Endothelial cell (in vitro differentiated cells): Measurements from ENCODE around the gene ARMC3. TPM values are rescaled to one million over a fixed set of nuclear protein-coding genes. Genes with fewer than 3 reads are reported as not detected.
"Not testable (repeated sequence)": the region's sequence is repeated elsewhere in the genome, so short reads cannot be mapped to it uniquely, and the experiment has no call there.

ENCODE experiments used
- DNase-seq: peaks from one replicate; pipeline ENCODE4 v3.0.0; 2021; ENCODE audit warnings: low spot score
- H3K27ac Mint-ChIP-seq: one replicate; pipeline ENCODE4 v1.8.0; 2021; ENCODE audit warnings: mixed read lengths, inconsistent platforms; ENCODE audit not compliant: unreplicated experiment
- H3K27me3 Mint-ChIP-seq: one replicate; pipeline ENCODE4 v1.8.0; 2021; ENCODE audit warnings: mild to moderate bottlenecking, moderate library complexity, mixed read lengths, inconsistent platforms; ENCODE audit not compliant: unreplicated experiment
- H3K36me3 Mint-ChIP-seq: one replicate; pipeline ENCODE4 v1.8.0; 2021; ENCODE audit warnings: mild to moderate bottlenecking, low read depth, mixed read lengths, inconsistent platforms; ENCODE audit not compliant: unreplicated experiment
- H3K4me1 Mint-ChIP-seq: one replicate; pipeline ENCODE4 v1.8.0; 2021; ENCODE audit warnings: mild to moderate bottlenecking, mixed read lengths, inconsistent platforms; ENCODE audit not compliant: unreplicated experiment
- H3K4me3 Mint-ChIP-seq: one replicate; pipeline ENCODE4 v1.8.0; 2021; ENCODE audit warnings: mild to moderate bottlenecking, mixed read lengths, inconsistent platforms; ENCODE audit not compliant: unreplicated experiment
- H3K9me3 Mint-ChIP-seq: one replicate; pipeline ENCODE4 v1.8.0; 2021; ENCODE audit warnings: mixed read lengths, inconsistent platforms; ENCODE audit not compliant: unreplicated experiment
- total RNA-seq: library from RNA; stranded (reverse); fragmentation: NEBNext Ultra II Directional; extraction: Animal tissue kit (Norgen Biotek cat#: 25700); gene quantifications from one replicate; pipeline ENCODE4 v1.2.1, GENCODE V29; 2021; ENCODE audit not compliant: unreplicated experiment
- TF ChIP-seq, protein P1 (sequence below): fragments of 200-600 bp; sonication (generic); IDR thresholded peaks from one replicate; pipeline ENCODE4 v1.5.0; 2021; ENCODE audit warnings: antibody characterized with exemption; ENCODE audit not compliant: unreplicated experiment

ARMC3 gene
- total RNA-seq, 1 donor from 2014 or later: 2.1 TPM

DNA sequence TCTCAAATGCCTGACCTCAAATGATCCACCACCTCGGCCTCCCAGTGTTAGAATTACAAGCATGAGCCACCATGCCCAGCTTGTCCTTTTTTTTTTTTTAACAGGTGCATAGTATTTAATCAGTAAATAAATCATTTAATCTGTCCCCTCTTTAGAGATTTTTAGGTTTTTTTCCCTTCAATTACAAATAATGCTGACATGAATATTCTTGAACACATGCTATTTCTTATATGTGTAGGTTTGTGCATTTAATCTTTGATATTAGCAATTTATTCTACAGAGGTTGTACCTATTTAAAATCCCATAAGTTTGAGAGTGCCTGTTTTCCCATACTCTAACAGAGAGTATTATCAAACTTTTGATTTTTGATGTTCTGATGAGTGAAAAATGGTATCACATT is 24.2 kb upstream of the ARMC3 start:
- no peaks in the 10 kb centered on the region for H3K4me1 Mint-ChIP-seq
- TF ChIP-seq, protein P1, sequence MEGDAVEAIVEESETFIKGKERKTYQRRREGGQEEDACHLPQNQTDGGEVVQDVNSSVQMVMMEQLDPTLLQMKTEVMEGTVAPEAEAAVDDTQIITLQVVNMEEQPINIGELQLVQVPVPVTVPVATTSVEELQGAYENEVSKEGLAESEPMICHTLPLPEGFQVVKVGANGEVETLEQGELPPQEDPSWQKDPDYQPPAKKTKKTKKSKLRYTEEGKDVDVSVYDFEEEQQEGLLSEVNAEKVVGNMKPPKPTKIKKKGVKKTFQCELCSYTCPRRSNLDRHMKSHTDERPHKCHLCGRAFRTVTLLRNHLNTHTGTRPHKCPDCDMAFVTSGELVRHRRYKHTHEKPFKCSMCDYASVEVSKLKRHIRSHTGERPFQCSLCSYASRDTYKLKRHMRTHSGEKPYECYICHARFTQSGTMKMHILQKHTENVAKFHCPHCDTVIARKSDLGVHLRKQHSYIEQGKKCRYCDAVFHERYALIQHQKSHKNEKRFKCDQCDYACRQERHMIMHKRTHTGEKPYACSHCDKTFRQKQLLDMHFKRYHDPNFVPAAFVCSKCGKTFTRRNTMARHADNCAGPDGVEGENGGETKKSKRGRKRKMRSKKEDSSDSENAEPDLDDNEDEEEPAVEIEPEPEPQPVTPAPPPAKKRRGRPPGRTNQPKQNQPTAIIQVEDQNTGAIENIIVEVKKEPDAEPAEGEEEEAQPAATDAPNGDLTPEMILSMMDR: no peak

DNA sequence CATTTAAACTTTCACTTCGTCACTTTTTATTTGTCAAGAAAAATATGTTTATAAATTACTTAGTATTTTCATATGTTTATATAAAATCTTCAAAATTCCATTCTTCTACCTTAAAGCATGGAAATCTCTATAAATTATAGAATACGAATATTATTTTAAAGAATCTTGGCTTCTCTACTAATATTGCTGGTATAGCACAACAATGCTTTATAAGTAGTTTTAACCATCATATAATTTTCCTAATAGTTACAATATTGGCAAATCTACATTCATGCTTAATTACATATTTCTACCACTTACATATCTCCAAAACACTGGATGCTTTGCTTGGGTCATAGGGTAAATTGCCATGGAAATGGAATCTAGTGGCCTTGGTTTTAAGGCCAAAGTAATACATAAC is 21.1 kb upstream of the ARMC3 start:
- DNase-seq: no peak
- Mint-ChIP-seq H3K4me3 (no peak overlapping the region), H3K4me1 (no peaks in the 10 kb centered on the region), H3K27ac (no peak overlapping the region), H3K9me3 (no peaks in the 10 kb centered on the region), H3K27me3 (peaks cover 4% of the 10 kb centered on the region), H3K36me3 (peaks cover 19% of the 10 kb centered on the region)
- TF ChIP-seq, protein P1: no peak

More for the DNA sequence above, 24.2 kb upstream of the ARMC3 start:
- Mint-ChIP-seq H3K27ac (no peak overlapping the region), H3K36me3 (peaks cover 8% of the 10 kb centered on the region), H3K9me3 (no peaks in the 10 kb centered on the region), H3K4me3 (no peak overlapping the region), H3K27me3 (peaks cover 2% of the 10 kb centered on the region)
- no peak for DNase-seq

DNA sequence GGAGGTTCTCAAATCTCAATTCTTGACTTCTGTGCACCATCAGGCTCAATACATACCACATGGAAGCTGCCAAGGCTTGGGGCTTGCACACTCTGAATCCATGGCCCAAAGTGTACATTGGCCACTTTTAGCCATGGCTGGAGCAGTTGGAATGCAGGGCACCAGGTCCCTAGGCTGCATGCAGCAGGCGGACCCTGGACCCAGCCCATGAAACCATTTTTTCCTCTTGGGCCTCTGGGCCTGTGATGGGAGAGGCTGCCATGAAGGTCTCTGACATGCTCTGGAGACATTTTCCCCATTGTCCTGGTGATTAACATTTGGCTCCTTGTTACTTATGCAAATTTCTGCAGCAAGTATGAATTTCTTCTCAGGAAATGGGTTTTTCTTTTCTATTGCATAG is 19.0 kb upstream of the ARMC3 start:
- DNase-seq: no peak
- peaks cover 4% of the 10 kb centered on the region for H3K27me3 Mint-ChIP-seq
- no peaks in the 10 kb centered on the region for H3K4me1 Mint-ChIP-seq
- H3K4me3 Mint-ChIP-seq: no peak overlapping the region
- peaks cover 19% of the 10 kb centered on the region for H3K36me3 Mint-ChIP-seq
- no peak overlapping the region for H3K27ac Mint-ChIP-seq
- TF ChIP-seq, protein P1: no peak
- H3K9me3 Mint-ChIP-seq: no peaks in the 10 kb centered on the region

DNA sequence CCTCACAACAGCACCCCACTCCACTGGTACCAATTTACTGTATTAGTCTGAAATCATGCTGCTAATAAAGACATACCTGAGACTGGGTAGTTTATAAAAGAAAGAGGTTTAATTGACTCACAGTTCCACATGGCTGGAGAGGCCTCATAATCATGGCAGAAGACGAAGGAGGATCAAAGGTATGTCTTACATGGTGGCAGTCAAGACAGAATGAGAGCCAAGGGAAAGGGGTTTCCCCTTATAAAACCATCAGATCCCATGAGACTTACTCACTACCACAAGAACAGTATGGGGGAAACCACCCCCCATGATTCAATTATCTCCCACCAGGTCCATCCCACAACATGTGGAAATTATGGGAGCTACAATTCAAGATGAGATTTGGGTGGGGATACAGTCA is 18.2 kb upstream of the ARMC3 start:
- not testable (repeated sequence) for DNase-seq, H3K4me3 Mint-ChIP-seq, H3K27ac Mint-ChIP-seq, H3K27me3 Mint-ChIP-seq, H3K9me3 Mint-ChIP-seq, H3K4me1 Mint-ChIP-seq
- peaks cover 19% of the 10 kb centered on the region for H3K36me3 Mint-ChIP-seq

DNA sequence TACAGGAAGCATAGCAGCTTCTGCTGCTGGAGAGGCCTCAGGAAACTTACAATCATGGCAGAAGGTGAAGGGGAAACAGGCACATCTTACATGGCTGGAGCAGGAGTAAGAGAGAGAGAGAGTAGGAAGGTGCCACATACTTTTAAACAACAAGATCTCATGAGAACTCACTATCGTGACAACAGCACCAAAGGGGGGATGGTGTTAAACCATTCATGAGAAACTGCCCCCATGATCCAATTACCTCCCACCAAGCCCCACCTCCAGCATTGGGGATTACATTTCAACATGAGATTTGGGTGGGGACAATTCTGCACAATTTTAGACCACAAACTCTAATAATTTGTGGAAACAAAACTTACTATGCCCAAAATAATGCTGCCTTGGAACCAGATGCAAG is 16.8 kb upstream of the ARMC3 start:
- H3K9me3 Mint-ChIP-seq: no peaks in the 10 kb centered on the region
- no peak for DNase-seq
- peaks cover 4% of the 10 kb centered on the region for H3K27me3 Mint-ChIP-seq
- H3K4me1 Mint-ChIP-seq: no peaks in the 10 kb centered on the region
- peaks cover 19% of the 10 kb centered on the region for H3K36me3 Mint-ChIP-seq
- H3K27ac Mint-ChIP-seq: no peak overlapping the region
- TF ChIP-seq, protein P1: no peak
- H3K4me3 Mint-ChIP-seq: no peak overlapping the region
